Testis (tissue), 3 donors: Measurements from ENCODE around the gene CACNB2. TPM values are rescaled to one million over a fixed set of nuclear protein-coding genes. Genes with fewer than 3 reads are reported as not detected.

Experiments used
- DNase-seq: peaks from one replicate; pipeline ENCODE4 v3.0.0-alpha.2; 2019
- H3K27ac ChIP-seq, 2 donors: fragments of 200-600 bp; sonication (generic); one replicate each; pipeline ENCODE4 v1.5.1; 2019
- H3K27me3 ChIP-seq: fragments of 200-600 bp; sonication (generic); one replicate; pipeline ENCODE4 v1.5.1; 2019
- H3K36me3 ChIP-seq: fragments of 200-600 bp; sonication (generic); one replicate; pipeline ENCODE4 v1.5.1; 2017; ENCODE audit warnings: low read depth; ENCODE audit errors: missing control alignments
- H3K4me1 ChIP-seq: fragments of 200-600 bp; sonication (generic); one replicate; pipeline ENCODE4 v1.5.1; 2019
- H3K4me3 ChIP-seq, 2 donors: fragments of 200-600 bp; sonication (generic); one replicate each; pipeline ENCODE4 v1.5.1; 2017 to 2019
- H3K9me3 ChIP-seq: fragments of 200-600 bp; sonication (generic); one replicate; pipeline ENCODE4 v1.5.1; 2017
- CTCF ChIP-seq, 3 experiments: fragments of 450-650 bp in 2 of 3; fragments of 200-600 bp in 1 of 3; sonication (generic) in 1 of 3; IDR thresholded peaks; one replicate each; pipeline ENCODE4 v1.5.1; 2016 to 2019; ENCODE audit warnings: antibody characterized with exemption in 3 of 3, mild to moderate bottlenecking in 2 of 3, moderate library complexity in 1 of 3
- POLR2A ChIP-seq: fragments of 450-650 bp; IDR thresholded peaks from one replicate; pipeline ENCODE4 v1.6.1; 2017; ENCODE audit warnings: antibody characterized with exemption, mild to moderate bottlenecking, moderate library complexity
- WGBS, 2 donors: methylation state at CpG; one replicate each; pipeline ENCODE4 v1.1.5; 2018; 5-methylcytosine and 5-hydroxymethylcytosine counted together
- intact Hi-C: fragments of 100-400 bp; cut with DNase I; formaldehyde crosslinking; loops from one replicate; pipeline ENCODE4 v1.15.1; 2023; ENCODE audit warnings: low total_unique reads
- polyA plus RNA-seq: library from polyadenylated mRNA; stranded (reverse); fragments of 350-450 nt; fragmentation: Illumina TruSeq; extraction: RNeasy Lipid Tissue Mini Kit (QIAGEN cat#74804); gene quantifications from one replicate; pipeline ENCODE4 v1.2.3, GENCODE V29; 2014; ENCODE audit warnings: low read depth, low replicate concordance; ENCODE audit not compliant: insufficient read depth
- total RNA-seq, 2 donors: library from RNA; depleted of rRNA; stranded (reverse); fragments of >200 nt; gene quantifications; one replicate each; pipeline ENCODE4 v1.2.3, GENCODE V29; 2016

CACNB2 gene
- total and polyA plus RNA-seq, 3 donors from 2014 or later = 1.3 to 4.8 (median 1.4) TPM

DNA sequence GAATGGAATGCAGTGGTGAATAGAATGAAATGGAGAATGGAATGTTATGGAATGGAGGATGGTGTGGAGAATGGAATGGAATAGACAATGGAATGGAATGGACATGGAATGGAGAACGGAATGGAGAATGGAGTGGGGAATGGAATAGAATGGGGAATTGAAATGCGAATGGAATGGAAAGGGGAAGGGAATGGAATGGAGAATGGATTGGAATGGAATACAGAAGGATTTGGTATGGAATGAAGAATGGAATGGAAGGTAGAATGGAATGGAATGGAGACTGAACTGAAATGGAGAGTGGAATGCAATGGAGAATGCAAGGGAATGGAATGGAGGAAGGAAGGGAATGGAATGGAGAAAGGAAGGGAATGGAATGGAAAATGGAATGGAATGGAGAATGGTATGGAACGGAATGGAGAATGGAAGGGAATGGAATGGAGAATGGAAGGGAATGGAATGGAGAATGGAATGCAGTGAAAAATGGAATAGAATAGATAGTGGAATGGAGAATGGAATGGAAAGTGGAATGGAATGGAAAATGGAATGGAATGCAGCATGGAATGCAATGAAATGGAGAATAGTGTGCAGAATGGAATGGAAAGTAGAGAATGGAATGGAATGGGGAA lies 416.4 kb downstream of the CACNB2 start:
- no peaks in the 10 kb centered on the region for H3K27me3 ChIP-seq
- no peaks in the 10 kb centered on the region for H3K4me1 ChIP-seq
- no peaks in the 10 kb centered on the region for H3K9me3 ChIP-seq
- no peak for DNase-seq
- TF ChIP-seq POLR2A (no peak), CTCF (IDR thresholded peaks at IDR 0.05) (no peak)
- H3K27ac ChIP-seq = no peak overlapping the region
- 86 to 90% methylated on average over 3 of the region's 3 CpGs for WGBS, 2 donors
- intact Hi-C loops = no loop called here
- no peak overlapping the region for H3K4me3 ChIP-seq
- H3K36me3 ChIP-seq = no peaks in the 10 kb centered on the region

DNA sequence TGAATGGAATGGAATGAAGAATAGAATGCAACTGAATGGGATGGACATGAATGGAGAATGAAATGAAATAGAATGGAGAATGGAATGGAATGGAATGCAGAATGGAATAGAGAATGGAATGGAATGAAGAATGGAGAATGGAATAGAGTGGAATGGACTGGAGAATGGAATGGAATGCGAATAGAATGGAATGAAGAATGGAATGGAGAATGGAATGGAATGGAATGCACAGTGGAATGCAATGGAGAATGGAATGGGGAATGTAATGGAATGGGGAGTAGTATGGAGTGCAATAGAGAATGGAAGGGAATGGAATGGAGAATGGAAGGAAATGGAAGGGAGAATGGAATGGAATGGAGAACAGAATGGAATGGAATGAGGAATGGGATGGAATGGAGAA lies 417.7 kb downstream of the CACNB2 start:
- 89 to 97% methylated on average over 1 of the region's 1 CpG for WGBS, 2 donors
- H3K4me1 ChIP-seq = no peaks in the 10 kb centered on the region
- intact Hi-C loops = no loop called here
- H3K27ac ChIP-seq = no peak overlapping the region
- no peak for DNase-seq
- no peaks in the 10 kb centered on the region for H3K9me3 ChIP-seq
- H3K36me3 ChIP-seq = no peaks in the 10 kb centered on the region
- TF ChIP-seq POLR2A (no peak), CTCF (IDR thresholded peaks at IDR 0.05) (no peak)
- H3K27me3 ChIP-seq = no peaks in the 10 kb centered on the region
- H3K4me3 ChIP-seq = no peak overlapping the region

GRCh38 chr10:18561861-18562551 lies 421.8 kb downstream of the CACNB2 start:
- 81 to 82% methylated on average over 8 of the region's 8 CpGs for WGBS, 2 donors

GRCh38 chr10:18563003-18563726 lies 422.9 kb downstream of the CACNB2 start:
- no peak for TF ChIP-seq POLR2A
- TF ChIP-seq CTCF (IDR thresholded peaks at IDR 0.05) = no peak
- H3K27ac ChIP-seq = no peak overlapping the region
- DNase-seq = no peak
- WGBS, 2 donors = 81 to 84% methylated on average over 6 of the region's 6 CpGs
- intact Hi-C loops = no loop called here
- H3K36me3 ChIP-seq = no peaks in the 10 kb centered on the region
- no peaks in the 10 kb centered on the region for H3K9me3 ChIP-seq
- H3K4me3 ChIP-seq = no peak overlapping the region
- H3K27me3 ChIP-seq = no peaks in the 10 kb centered on the region
- H3K4me1 ChIP-seq = no peaks in the 10 kb centered on the region

More at GRCh38 chr10:18561861-18562551, 421.8 kb downstream of the CACNB2 start:
- Histone ChIP-seq H3K36me3 (no peaks in the 10 kb centered on the region), H3K9me3 (no peaks in the 10 kb centered on the region), H3K4me1 (no peaks in the 10 kb centered on the region), H3K4me3 (no peak overlapping the region), H3K27ac (no peak overlapping the region), H3K27me3 (no peaks in the 10 kb centered on the region)
- TF ChIP-seq CTCF (IDR thresholded peaks at IDR 0.05) = no peak
- TF ChIP-seq POLR2A = no peak
- DNase-seq = no peak
- intact Hi-C loops = no loop called here
